Heart left ventricle (tissue), 16 donors: ENCODE data around the gene MPPED1. TPM values are rescaled to one million over a fixed set of nuclear protein-coding genes. Genes with fewer than 3 reads are reported as not detected.

ENCODE experiments used
- ATAC-seq, 4 donors: fragments of 200-7000 bp; cut with Tn5 transposase; one replicate each; pipeline ENCODE4 v1.9.1; 2020 to 2022; ENCODE audit warnings: moderate library complexity in 4 of 4, mild to moderate bottlenecking in 3 of 4, moderate number of reproducible peaks in 1 of 4
- DNase-seq, 5 donors: peaks; one replicate each; pipeline ENCODE4 v3.0.0-alpha.2; 2020
- H3K27ac ChIP-seq, 12 donors: fragments of 200-600 bp; sonication (generic) in 4 of 12; one replicate each; pipeline versions ENCODE4 v1.5.0 to v1.8.0; 2016 to 2022; ENCODE audit warnings: mild to moderate bottlenecking in 2 of 12
- H3K27me3 ChIP-seq, 9 donors: fragments of 200-600 bp; sonication (generic) in 2 of 9; one replicate each; pipeline versions ENCODE4 v1.5.1 to v1.8.0; 2016 to 2022; ENCODE audit warnings: mild to moderate bottlenecking in 3 of 9
- H3K36me3 ChIP-seq, 9 donors: fragments of 200-600 bp; sonication (generic) in 2 of 9; one replicate each; pipeline versions ENCODE4 v1.5.0 to v1.8.0; 2018 to 2022; ENCODE audit warnings: mild to moderate bottlenecking in 2 of 9
- H3K4me1 ChIP-seq, 12 donors: fragments of 200-600 bp; sonication (generic) in 4 of 12; one replicate each; pipeline versions ENCODE4 v1.5.0 to v1.8.0; 2016 to 2022; ENCODE audit warnings: mild to moderate bottlenecking in 3 of 12
- H3K4me3 ChIP-seq, 12 donors: fragments of 200-600 bp; sonication (generic) in 4 of 12; one replicate each; pipeline versions ENCODE4 v1.5.0 to v1.8.0; 2017 to 2022; ENCODE audit warnings: mild to moderate bottlenecking in 9 of 12, moderate library complexity in 4 of 12
- H3K9me3 ChIP-seq, 12 donors: fragments of 200-600 bp; sonication (generic) in 4 of 12; one replicate each; pipeline versions ENCODE4 v1.5.0 to v1.8.0; 2016 to 2022; ENCODE audit warnings: mild to moderate bottlenecking in 1 of 12
- POLR2A ChIP-seq, 2 donors: fragments of 450-650 bp; IDR thresholded peaks; one replicate each; pipeline ENCODE4 v1.6.1; 2017; ENCODE audit warnings: antibody characterized with exemption in 2 of 2, mild to moderate bottlenecking in 2 of 2, moderate library complexity in 2 of 2
- WGBS, 4 donors: extraction: QIAGEN DNeasy Blood & Tissue Kit in 2 of 4; methylation state at CpG; one replicate each; pipeline versions ENCODE4 v1.1.5 to v1.1.7; 2013 to 2018; 5-methylcytosine and 5-hydroxymethylcytosine counted together
- intact Hi-C, 10 donors: fragments of 100-400 bp; cut with DNase I; formaldehyde crosslinking; loops; one replicate each; pipeline versions ENCODE4 v1.11.1 to v1.14.2; 2022
- polyA plus RNA-seq, 2 donors: library from polyadenylated mRNA; stranded (reverse); fragments of 200-250 nt; gene quantifications; one replicate each; pipeline ENCODE4 v1.2.3, GENCODE V29; 2013
- total RNA-seq, 9 donors: library from RNA; depleted of rRNA in 2 of 9; stranded (reverse); fragments of >200 nt in 2 of 9; fragmentation: NEBNext Ultra II Directional in 3 of 9; extraction: Animal tissue kit (Norgen Biotek cat#: 25700) in 3 of 9; gene quantifications; one replicate each; pipeline versions ENCODE4 v1.1.0 to v1.2.4, GENCODE V29; 2016 to 2023
- TF ChIP-seq, protein P1 (sequence below), 12 donors: fragments of 200-600 bp; sonication (generic) in 4 of 12; IDR thresholded peaks; one replicate each; pipeline versions ENCODE4 v1.5.0 to v1.8.0; 2018 to 2022; ENCODE audit warnings: antibody characterized with exemption in 12 of 12, mild to moderate bottlenecking in 5 of 12
- donor health status: ischemic (EF 13 %, LVEDD 7.1; RV severe dilation, severe dysfunction).
- donor health status: healthy with polysubstance abuse.
- donor health status: DM: no; HTN: yes; CAD: no.
- donor health status: DM: no; HTN: no; CAD: no.
- donor health status: ischemic (EF 25% LVEDD 6.9; RV normal size, moderate dysfunction).
- donor health status: ischemic (EF 25% LVEDD 5.7; RV mildly dilated, moderate dysfunction).
- donor health status: healthy.
- donor health status: DM: yes; HTN: yes; CAD: no.
- donor health status: ischemic (EF 35%, LVEDD 5.7; RV mildly dilated, moderate dysfunction).
- donor health status: nonischemic (EF 11% LVEDD 7.7; RV severe dilation, severe dysfunction).
- donor health status: DM: yes; HTN: yes; CAD: no.
- donor health status: PGD.
- donor health status: ischemic (EF 29% LVEDD 5.4; RV normal size, mild dysfunction).
- donor health status: nonischemic (EF 23%, LVEDD 6.1; RV moderate dilation, normal function).

Gene MPPED1
- total and polyA plus RNA-seq, 11 donors, result 0.12 TPM; not detected in 10

DNA sequence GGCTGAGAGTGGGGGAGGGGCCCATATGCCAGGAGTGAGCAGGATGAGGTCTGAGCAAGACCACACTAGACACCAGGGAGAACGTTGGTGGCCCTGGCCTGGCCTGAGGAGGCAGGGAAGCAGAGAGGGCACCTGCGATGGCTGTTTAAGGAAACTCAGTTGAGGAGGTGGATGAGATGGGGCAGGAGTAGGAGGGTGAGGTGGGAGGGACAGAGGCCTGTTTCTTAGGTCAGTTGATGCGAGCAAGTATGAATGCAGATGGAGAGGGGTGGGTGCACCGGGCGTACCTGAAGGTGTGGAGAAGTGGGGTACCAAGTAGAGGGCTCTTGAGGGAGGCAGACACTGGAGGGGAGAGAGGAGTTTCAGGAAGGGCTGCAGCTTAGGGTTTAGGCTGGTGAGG, 10.6 kb upstream of the MPPED1 start:
- Histone ChIP-seq H3K27ac (no peak overlapping the region), H3K36me3 (no peaks in the 10 kb centered on the region), H3K27me3 (peaks cover 0 to 14% (median 0%) of the 10 kb centered on the region in 9 donors), H3K4me1 (no peaks in the 10 kb centered on the region), H3K4me3 (no peak overlapping the region), H3K9me3 (no peaks in the 10 kb centered on the region)
- 77 to 85% (median 81%) methylated on average over 5 of the region's 5 CpGs for WGBS, 4 donors
- ATAC-seq (no peak), DNase-seq (peak in 1 of 5 donors; percentile 44)
- TF ChIP-seq, protein P1, sequence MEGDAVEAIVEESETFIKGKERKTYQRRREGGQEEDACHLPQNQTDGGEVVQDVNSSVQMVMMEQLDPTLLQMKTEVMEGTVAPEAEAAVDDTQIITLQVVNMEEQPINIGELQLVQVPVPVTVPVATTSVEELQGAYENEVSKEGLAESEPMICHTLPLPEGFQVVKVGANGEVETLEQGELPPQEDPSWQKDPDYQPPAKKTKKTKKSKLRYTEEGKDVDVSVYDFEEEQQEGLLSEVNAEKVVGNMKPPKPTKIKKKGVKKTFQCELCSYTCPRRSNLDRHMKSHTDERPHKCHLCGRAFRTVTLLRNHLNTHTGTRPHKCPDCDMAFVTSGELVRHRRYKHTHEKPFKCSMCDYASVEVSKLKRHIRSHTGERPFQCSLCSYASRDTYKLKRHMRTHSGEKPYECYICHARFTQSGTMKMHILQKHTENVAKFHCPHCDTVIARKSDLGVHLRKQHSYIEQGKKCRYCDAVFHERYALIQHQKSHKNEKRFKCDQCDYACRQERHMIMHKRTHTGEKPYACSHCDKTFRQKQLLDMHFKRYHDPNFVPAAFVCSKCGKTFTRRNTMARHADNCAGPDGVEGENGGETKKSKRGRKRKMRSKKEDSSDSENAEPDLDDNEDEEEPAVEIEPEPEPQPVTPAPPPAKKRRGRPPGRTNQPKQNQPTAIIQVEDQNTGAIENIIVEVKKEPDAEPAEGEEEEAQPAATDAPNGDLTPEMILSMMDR (IDR thresholded peaks at IDR 0.05), result no peak
- intact Hi-C loops, result no loop called here

DNA sequence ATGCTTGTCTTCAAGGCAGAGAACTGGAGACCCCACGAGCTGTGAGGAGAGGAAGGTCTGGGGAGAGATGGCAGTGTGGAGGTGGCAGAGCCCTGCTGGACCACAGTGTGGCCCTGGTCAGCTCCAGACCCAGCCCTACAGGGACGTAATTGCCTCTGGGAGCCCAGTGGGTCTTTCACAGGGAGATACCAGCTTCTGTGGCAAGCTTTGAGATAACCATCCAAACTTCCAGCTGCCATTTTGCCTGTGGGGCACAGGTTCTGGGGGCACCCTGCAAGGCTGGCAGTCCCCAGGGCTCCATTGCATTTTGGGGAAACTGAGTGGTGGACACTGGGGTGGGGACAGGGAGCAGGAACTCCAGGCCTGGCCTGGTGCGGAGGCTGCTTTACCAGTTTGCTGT, 10.2 kb upstream of the MPPED1 start:
- intact Hi-C loops, result no loop called here
- no peaks in the 10 kb centered on the region for H3K4me1 ChIP-seq
- H3K27ac ChIP-seq, result no peak overlapping the region
- peaks cover 0 to 14% (median 0%) of the 10 kb centered on the region in 9 donors for H3K27me3 ChIP-seq
- WGBS, 4 donors, result 72 to 78% (median 76%) methylated on average over 3 of the region's 3 CpGs
- DNase-seq, result peak in 2 of 5 donors; percentile 6 to 39
- H3K36me3 ChIP-seq, result no peaks in the 10 kb centered on the region
- TF ChIP-seq, protein P1 (IDR thresholded peaks at IDR 0.05), result no peak
- no peak for TF ChIP-seq POLR2A (IDR thresholded peaks at IDR 0.05)
- no peak for ATAC-seq
- no peaks in the 10 kb centered on the region for H3K9me3 ChIP-seq
- H3K4me3 ChIP-seq, result no peak overlapping the region

DNA sequence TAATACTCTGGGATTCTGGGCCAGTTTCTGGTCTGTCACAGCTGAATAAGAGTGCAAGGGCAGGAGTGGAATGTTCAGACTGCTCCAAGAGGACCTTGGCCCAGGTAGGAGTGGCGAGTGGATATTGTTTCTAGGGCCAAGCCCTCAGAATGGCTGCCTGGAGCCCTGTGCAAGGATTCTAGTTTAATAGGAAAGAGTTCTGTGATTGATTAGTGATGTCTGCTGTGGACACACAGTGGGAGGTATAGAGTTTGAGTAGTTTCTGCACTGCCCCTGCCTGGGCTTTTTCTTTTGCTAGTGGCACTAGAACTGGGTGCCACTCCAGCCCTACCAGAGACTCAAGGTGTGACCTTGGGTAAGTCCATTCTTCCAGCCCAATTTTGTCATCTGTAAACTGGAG, 9.7 kb upstream of the MPPED1 start:
- TF ChIP-seq POLR2A (IDR thresholded peaks at IDR 0.05), result no peak
- TF ChIP-seq, protein P1 (IDR thresholded peaks at IDR 0.05), result no peak
- Histone ChIP-seq H3K4me1 (no peaks in the 10 kb centered on the region), H3K36me3 (no peaks in the 10 kb centered on the region), H3K4me3 (no peak overlapping the region), H3K27me3 (peaks cover 0 to 14% (median 0%) of the 10 kb centered on the region in 9 donors), H3K9me3 (no peaks in the 10 kb centered on the region), H3K27ac (no peak overlapping the region)
- DNase-seq, result peak in 1 of 5 donors; percentile 7
- WGBS, 4 donors, result 55 to 77% (median 75%) methylated on average over 1 of the region's 1 CpG
- intact Hi-C loops, result no loop called here
- no peak for ATAC-seq

DNA sequence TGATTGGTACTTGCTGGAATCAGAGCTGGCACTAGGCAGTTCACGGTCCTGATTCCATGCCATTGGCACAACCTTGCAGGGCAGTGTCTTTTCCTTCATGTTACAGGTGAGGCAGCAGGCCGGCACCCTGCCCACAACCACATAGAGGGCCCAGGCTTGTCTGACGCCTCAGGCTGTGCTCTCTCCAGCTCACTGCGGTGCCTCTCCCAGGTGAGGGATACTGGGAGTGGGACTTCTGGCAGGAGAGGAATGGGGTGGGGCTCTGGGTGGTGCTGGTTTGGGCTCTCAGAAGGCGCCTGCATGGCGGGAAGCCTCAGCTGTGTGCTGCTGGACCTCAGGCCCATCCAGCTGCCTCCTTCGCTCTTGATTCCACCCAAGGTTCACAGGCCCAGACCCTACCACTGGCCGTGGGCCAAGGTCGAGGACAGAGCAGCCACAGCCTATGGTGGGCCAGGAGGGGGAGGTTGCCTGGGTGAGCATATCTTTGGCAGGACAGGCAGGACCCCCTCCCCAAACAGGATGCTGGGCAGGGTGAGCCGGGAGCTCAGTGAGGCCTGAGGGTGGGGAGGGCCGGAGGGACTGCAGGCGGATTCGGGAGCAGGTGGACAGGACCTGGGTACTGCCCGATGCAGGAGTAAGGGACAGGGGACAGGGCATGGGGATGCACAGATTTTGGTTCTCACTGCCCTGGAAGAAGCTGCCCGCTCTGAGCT, 7.0 kb upstream of the MPPED1 start:
- TF ChIP-seq, protein P1 (IDR thresholded peaks at IDR 0.05), result no peak
- no peak for TF ChIP-seq POLR2A (IDR thresholded peaks at IDR 0.05)
- Histone ChIP-seq H3K9me3 (no peaks in the 10 kb centered on the region), H3K4me3 (no peak overlapping the region), H3K27me3 (peaks cover 0 to 16% (median 3%) of the 10 kb centered on the region in 9 donors), H3K4me1 (no peaks in the 10 kb centered on the region), H3K36me3 (no peaks in the 10 kb centered on the region), H3K27ac (no peak overlapping the region)
- peak in 1 of 5 donors; percentile 54 for DNase-seq
- intact Hi-C loops, result no loop called here
- no peak for ATAC-seq
- 79 to 84% (median 82%) methylated on average over 12 to 15 of the region's 15 CpGs for WGBS, 4 donors
